ENCODE results near the gene ETV6.

DNA sequence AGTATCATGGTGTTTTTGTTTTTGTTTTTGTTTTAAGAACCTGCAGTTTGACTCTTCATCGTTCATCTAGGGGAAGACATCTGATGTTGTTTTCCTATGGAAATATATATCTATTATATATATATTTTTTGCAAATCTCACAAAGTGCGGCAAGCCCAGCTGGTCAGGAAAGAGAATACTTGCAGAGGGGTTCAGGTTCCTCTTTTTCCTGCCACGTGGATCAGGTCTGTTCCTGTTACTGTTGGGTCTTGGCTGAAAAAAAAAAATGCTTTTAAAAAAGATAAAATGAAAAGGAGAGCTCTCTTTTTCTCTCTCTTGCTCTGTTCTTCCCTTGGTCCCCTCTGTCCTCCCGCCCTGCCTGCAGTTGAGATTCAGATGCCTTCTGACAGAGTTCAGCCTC is 241.9 kb downstream of the ETV6 start:
- TF ChIP-seq, protein P1, sequence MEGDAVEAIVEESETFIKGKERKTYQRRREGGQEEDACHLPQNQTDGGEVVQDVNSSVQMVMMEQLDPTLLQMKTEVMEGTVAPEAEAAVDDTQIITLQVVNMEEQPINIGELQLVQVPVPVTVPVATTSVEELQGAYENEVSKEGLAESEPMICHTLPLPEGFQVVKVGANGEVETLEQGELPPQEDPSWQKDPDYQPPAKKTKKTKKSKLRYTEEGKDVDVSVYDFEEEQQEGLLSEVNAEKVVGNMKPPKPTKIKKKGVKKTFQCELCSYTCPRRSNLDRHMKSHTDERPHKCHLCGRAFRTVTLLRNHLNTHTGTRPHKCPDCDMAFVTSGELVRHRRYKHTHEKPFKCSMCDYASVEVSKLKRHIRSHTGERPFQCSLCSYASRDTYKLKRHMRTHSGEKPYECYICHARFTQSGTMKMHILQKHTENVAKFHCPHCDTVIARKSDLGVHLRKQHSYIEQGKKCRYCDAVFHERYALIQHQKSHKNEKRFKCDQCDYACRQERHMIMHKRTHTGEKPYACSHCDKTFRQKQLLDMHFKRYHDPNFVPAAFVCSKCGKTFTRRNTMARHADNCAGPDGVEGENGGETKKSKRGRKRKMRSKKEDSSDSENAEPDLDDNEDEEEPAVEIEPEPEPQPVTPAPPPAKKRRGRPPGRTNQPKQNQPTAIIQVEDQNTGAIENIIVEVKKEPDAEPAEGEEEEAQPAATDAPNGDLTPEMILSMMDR (IDR thresholded peaks at IDR 0.05) = no peak
- TF ChIP-seq POLR2A (IDR thresholded peaks at IDR 0.05) = no peak

All from testis (tissue), 2 donors.